ENCODE measurements around the gene ARHGAP8.

DNA sequence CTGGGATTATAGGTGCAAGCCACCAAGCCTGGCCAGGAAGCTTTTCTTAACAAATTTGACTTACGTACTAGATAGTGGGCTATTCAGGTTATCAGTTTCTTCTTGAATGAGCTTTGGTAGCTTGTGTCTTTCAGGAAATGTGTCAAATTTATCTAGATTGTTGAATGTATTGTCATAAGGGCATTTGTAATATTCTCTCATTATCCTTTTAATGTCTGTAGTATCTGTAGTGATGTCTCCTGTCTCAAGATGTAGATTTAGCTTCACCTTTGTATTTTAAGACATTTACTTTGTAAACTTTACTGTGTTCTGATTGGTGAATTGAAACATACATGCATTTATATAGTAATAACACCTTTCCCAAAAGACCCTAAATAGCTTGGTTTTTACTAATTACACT, 20.7 kb downstream of the ARHGAP8 start:
- TF ChIP-seq, protein P1, sequence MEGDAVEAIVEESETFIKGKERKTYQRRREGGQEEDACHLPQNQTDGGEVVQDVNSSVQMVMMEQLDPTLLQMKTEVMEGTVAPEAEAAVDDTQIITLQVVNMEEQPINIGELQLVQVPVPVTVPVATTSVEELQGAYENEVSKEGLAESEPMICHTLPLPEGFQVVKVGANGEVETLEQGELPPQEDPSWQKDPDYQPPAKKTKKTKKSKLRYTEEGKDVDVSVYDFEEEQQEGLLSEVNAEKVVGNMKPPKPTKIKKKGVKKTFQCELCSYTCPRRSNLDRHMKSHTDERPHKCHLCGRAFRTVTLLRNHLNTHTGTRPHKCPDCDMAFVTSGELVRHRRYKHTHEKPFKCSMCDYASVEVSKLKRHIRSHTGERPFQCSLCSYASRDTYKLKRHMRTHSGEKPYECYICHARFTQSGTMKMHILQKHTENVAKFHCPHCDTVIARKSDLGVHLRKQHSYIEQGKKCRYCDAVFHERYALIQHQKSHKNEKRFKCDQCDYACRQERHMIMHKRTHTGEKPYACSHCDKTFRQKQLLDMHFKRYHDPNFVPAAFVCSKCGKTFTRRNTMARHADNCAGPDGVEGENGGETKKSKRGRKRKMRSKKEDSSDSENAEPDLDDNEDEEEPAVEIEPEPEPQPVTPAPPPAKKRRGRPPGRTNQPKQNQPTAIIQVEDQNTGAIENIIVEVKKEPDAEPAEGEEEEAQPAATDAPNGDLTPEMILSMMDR (IDR thresholded peaks at IDR 0.05 in 8 of 11, conservative IDR thresholded peaks at IDR 0.05 in 3 of 11), result no peak
- no peak for TF ChIP-seq POLR2A (IDR thresholded peaks at IDR 0.05)
